Thyroid gland (tissue), 4 donors: ENCODE data around the gene MRC1.

Experiments used
- CTCF ChIP-seq, 6 experiments: fragments of 200-600 bp in 3 of 6; fragments of 450-650 bp in 3 of 6; sonication (generic) in 3 of 6; IDR thresholded peaks; one replicate each; pipeline ENCODE4 v1.5.1; 2016 to 2019; ENCODE audit warnings: antibody characterized with exemption in 6 of 6, mild to moderate bottlenecking in 2 of 6, inconsistent platforms in 1 of 6, moderate library complexity in 1 of 6
- POLR2A ChIP-seq, 2 donors: fragments of 450-650 bp; IDR thresholded peaks; one replicate each; pipeline ENCODE4 v1.6.1; 2017; ENCODE audit warnings: antibody characterized with exemption in 2 of 2, mild to moderate bottlenecking in 2 of 2, moderate library complexity in 1 of 2

GRCh38 chr10:17792991-17793390, 16.2 kb upstream of the MRC1 start:
- TF ChIP-seq CTCF (IDR thresholded peaks at IDR 0.05) (no peak), POLR2A (IDR thresholded peaks at IDR 0.05) (no peak)
